Fibroblast of skin of left quadriceps (primary cell): Measurements from ENCODE around the gene AFP.

Source experiments
- DNase-seq, 2 experiments: peaks; one replicate each; pipeline ENCODE4 v3.0.0-alpha.2; 2013; ENCODE audit warnings: low read depth in 2 of 2

AFP gene

DNA sequence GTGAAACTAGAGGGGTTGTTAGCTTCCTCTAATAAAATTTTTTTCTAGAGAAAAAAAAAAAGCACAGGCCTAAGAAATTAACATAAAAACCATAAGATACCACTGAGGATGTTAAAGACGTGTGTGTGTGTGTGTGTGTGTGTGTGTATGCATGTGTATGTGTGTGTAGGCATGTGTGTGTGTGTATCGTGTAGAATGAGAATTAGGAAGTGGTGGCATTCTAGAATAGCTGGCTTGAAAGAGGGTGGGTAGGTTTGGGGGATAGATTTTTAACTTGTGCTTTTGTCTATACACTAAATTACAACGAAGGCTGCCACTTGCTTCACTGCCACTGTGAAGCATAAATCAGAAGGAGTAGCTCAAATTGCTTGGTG lies 23.0 kb downstream of the AFP start:
- DNase-seq: no peak

DNA sequence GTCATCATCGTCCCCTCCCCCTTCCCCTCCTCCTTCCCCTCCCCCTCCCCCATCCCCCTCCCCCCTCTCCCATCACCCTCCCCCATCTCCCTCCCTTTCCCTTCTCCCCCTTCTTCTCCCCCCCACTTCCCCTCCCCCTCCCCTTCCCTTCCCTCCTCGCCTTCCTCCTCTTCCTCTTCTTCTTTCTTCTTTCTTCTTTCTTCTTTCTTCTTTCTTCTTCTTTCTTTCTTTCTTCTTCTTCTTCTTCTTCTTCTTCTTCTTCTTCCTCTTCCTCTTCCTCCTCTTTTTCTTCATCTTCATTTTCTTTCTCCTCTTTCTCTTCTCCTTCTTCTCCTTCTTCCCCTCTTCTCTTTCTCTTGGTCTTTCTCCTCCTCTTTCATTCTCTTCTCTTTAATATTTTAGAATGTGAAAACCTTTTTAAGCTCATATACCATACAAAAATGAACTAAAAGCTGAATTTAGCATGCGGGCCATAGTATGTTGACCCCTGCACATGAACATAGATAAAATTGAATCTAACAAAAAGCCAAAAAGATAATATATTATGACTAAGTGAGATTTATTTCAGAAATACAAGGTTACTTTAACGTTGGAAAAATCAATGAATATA lies 25.0 kb downstream of the AFP start:
- no peak for DNase-seq

DNA sequence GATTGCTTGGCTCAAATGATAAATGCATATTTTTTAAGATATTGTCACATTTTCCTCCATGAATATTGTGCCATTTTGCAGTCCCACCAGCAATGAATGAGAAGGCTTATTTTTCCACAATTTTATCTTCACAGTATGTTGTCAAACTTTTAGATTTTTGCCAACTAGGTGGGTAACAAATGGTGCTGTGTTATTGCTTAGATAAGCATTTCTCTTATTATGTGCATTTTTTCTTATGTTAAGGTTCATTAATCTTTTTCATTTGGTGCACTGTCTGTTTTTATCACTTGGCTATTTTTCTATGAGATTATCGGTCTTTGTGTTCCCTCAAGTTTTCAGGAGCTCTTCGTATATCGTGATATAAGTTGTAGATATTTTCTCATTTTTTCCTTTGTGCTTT lies 32.1 kb downstream of the AFP start:
- no peak for DNase-seq

DNA sequence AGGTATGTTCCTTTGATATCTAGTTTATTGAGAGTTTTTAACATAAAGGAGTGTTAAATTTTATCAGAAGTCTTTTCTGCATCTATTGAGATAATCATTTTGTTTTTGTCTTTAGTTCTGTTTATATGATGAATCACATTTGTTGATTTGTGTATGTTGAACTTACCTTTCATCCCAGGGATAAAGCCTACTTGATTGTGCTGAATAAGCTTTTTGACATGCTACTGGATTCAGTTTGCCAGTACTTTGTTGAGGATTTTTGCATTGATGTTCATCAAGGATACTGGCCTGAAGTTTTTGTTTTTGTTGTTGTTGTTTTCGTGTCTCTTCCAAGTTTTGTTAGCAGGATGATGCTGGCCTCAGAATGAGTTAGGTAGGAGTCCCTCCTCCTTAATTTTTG lies 34.7 kb downstream of the AFP start:
- no peak for DNase-seq

DNA sequence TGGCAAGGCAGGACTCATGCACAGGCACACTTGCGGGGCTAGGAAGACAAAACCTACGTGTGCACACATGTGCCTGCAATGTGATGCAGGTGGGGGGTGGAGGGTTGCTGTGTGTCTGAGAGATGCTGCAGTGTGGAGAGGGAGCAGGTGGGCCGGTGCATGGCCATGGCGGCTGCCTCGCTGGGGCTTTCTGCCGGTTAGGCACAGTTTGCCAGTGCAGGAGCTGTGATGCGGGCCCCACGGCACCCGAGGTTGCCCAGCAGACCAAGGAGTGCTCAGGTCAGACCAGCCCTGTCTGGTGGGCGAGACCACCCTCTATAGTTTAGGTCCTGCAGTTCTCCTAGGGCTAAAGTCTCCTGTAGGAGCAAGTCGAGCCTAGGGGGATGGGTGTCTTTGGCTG lies 41.2 kb downstream of the AFP start:
- DNase-seq: no peak

DNA sequence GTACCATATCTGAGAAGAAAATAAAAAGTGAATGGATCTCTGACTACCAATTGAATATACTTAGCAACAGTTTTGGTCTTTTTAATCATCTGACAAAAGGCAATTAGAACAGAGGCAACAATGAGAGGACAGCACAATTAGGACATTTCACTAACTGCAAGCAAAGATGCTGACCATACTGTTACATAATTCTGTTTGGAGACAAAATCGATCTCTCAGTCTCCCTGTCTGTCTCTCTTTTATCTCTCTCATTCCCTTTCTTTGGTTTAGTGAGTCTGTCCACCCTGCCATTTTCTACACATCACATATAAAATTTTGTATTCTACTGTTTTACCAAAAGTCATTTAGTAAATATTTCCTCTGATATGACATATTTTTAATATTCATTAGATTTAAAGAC lies 43.3 kb downstream of the AFP start:
- no peak for DNase-seq

DNA sequence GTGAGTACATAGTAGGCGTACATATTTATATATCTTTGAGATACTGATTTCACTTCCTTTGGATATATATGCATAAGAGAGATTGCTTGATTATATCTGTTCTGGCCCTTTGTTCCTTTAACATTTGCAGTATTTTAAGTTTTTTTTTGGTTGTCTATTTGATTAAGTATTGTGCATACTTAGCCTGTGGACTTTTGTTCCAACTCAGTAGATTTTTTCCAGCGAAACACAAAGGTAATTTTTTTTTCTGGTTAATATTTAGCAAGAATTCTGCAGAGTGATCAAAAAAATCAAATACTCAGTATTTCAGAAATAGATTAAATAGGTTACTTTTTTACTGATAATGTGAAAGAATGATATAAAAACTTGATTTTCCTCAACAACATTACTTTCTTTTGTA lies 45.3 kb downstream of the AFP start, which contains the start of gene AFM:
TSS of gene AFM (plus strand) at position 388 of the 400 bp plus-strand sequence. CDS start 31 bp downstream, outside the sequence.
- DNase-seq: no peak

DNA sequence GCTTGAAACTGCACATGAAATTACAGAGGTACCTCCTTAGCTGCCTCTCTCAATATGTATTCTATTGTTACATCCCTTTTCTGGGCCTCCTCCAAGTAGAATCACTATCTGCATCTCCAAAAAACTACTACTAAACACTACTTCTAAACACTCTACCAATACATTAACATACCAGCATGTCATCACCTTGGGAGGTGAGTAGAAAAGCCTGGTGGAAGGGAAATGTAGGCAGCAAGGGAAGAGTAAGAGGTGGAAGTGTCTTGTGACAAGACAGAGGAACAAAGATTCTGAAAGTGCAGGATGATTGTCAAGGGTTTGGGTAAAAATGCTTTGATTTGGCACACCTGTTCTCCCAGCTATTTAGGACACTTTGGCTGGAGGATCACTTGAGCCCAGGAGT lies 49.1 kb downstream of the AFP start:
- no peak for DNase-seq

DNA sequence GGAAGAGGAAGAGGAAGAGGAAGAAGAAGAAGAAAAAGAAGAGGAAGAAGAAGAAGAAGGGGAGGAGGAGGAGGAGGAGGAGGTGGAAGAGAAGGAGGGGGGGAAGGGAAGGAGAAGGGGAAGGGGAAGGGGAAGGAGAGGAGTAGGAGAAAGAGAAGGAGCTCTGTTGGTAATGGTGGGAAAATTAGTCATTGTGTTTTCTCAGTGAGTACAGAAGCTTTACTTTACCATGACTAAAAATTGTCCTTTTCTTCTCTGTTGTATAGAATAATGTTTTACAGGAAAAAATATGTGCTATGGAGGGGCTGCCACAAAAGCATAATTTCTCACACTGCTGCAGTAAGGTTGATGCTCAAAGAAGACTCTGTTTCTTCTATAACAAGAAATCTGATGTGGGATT lies 49.6 kb downstream of the AFP start:
- DNase-seq: no peak

DNA sequence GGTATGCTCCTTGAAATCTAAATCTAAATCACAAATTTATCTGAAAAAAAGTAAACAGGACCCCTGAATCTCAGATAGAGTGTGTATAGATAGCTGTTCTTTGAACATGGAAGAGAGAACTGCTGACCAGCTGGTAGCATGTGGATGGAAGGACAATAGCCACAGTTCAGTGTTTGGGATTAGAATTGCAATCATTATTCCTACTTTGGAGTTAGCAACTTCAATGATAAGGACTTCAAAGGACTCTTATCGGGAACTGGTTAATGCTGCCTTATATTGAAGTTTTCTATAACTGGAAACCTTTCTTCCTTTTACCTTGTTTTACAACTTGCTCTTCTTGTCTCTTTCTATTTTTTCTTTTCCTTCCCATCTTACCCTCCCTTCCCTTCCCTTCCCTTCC lies 50.5 kb downstream of the AFP start:
- DNase-seq: no peak

DNA sequence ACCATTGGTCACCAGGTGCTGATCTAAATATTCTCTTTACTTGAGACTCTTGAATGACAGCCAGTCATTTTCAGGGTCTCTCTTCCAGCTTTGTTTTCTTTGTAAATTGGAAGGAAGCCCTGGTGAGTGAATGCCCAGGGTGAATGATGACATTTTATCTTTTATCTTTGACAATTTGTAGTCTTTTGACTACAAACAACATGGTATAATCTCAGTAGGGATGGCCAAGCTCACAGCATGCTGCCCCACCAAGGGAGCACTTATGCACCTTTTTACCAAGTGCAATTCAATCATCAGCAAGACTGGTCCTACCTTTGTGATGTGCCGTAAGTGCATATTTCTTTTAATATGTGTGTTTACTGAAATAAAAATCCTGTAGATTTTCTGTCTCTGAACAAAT lies 51.2 kb downstream of the AFP start:
- no peak for DNase-seq

DNA sequence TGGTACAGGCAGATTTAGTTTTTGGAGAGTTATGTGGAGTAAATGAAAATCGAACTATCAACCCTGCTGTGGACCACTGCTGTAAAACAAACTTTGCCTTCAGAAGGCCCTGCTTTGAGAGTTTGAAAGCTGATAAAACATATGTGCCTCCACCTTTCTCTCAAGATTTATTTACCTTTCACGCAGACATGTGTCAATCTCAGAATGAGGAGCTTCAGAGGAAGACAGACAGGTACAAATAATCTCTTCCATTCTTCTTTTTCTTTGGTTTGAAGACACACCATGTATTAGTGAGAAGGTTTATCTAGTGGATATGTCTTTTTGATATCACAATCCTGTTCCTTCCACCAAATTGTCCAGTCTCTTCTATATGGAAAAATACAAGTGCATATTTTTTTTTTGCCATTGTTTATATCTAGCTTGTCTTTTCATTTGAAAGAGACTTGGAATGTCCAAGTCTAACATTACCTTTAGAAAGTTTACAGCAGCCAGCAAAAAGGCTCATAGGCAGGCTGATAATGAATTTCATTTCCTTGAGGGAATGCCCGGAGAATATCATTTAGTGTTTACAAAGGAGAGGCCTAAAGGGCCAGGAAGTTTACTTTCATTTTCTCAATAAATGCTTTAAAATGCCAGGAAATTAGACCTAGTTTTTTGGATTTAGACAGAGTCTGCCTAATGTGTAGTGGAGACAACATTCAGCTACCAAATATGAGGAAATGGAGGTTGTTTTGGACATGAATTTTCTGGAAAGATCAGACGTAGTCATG lies 64.2 kb downstream of the AFP start:
- no peak for DNase-seq

DNA sequence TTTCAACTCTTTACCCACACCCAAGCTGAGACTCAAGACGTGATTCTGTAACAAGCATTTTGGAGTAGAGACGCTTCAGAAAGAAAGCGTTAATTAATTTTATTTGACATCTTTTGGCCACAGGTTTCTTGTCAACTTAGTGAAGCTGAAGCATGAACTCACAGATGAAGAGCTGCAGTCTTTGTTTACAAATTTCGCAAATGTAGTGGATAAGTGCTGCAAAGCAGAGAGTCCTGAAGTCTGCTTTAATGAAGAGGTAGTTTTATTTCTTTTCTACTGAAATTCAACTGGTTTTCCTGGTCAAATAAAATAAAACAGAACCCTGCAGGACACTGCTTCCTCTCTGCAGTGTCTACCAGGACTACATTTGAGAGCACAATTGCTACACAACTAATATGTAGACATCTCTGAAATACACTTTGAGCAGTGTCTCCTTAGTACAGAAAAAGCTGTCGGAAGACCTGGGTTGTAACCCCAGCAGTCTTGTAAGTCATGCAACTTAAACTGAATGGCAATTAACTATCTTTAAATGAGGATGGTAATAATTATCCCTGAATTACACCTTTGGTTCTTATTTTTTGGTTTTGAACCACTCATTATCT lies 65.7 kb downstream of the AFP start:
- DNase-seq: no peak

DNA sequence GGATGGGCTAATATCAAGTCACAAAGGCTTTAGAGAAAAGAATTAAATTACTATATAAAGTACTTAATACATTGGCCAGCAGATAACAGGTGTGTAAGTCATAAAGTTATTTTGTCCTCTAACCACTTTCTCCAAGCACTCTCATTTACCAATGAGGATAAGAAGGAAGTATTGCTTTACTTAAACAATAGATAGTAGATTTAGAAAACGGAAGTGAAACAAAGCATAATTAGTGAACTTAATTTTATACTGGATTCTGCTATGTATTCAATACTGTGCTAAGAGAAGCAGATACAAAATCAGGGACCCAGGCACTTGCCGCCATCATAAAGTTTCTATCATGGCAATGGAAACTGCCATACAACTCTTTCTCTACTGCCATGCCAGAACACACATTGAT lies 69.5 kb downstream of the AFP start:
- DNase-seq: no peak
